Measurements from ENCODE around the gene FEN1. TPM values are rescaled to one million over a fixed set of nuclear protein-coding genes. Genes with fewer than 3 reads are reported as not detected.
A peak's percentile ranks its signal among the peaks of the same experiment; 100 is the strongest.

Gene FEN1
- total and polyA plus RNA-seq, 2 of the 13 experiments (the other 11 are each of a cell fraction or from before 2014, with no cell fraction given), result 12.4 to 102 TPM

- no peak for TF ChIP-seq FUBP1 (CRISPR knock-in tag; IDR thresholded peaks at IDR 0.05; ENCODE audit: borderline replicate concordance)
- TF ChIP-seq RARA (CRISPR knock-in tag; IDR thresholded peaks at IDR 0.05), result no peak; the same call in 1 of the 2 replicates
- no peak for TF ChIP-seq ZNF484 (CRISPR knock-in tag; IDR thresholded peaks at IDR 0.05; ENCODE audit: borderline replicate concordance, low read depth)
- no peak for TF ChIP-seq ZNF468 (CRISPR knock-in tag; IDR thresholded peaks at IDR 0.05)
- no peak for TF ChIP-seq YEATS2 (CRISPR knock-in tag; IDR thresholded peaks at IDR 0.05; ENCODE audit: borderline replicate concordance)
- no peak for TF ChIP-seq HNRNPH1 (optimal IDR thresholded peaks at IDR 0.05; ENCODE audit: low read depth, low read length)
- no peak for TF ChIP-seq ZBTB14 (CRISPR knock-in tag; IDR thresholded peaks at IDR 0.05)
- no peak for TF ChIP-seq FLYWCH1 (CRISPR knock-in tag; IDR thresholded peaks at IDR 0.05)
- no peak for TF ChIP-seq ZNF788 (CRISPR knock-in tag; IDR thresholded peaks at IDR 0.05; ENCODE audit: borderline replicate concordance)
- TF ChIP-seq ZNF570 (CRISPR knock-in tag; IDR thresholded peaks at IDR 0.05; ENCODE audit: borderline replicate concordance), result no peak; the same call in 1 of the 2 replicates
- no peak for TF ChIP-seq ZNF530 (CRISPR knock-in tag; IDR thresholded peaks at IDR 0.05; ENCODE audit: low read depth)
- 0 out of 2 replicates have a peak, but pooled peaks have one; percentile 60 for TF ChIP-seq ZNF138 (CRISPR knock-in tag; IDR thresholded peaks at IDR 0.05; ENCODE audit: low read depth)
- no peak for TF ChIP-seq MAFG (CRISPR knock-in tag; IDR thresholded peaks at IDR 0.05)
- no peak for TF ChIP-seq ZNF24 (IDR thresholded peaks at IDR 0.05)
- no peak for TF ChIP-seq NFYC (CRISPR knock-in tag; IDR thresholded peaks at IDR 0.05)
- TF ChIP-seq CCDC6 (CRISPR knock-in tag; IDR thresholded peaks at IDR 0.05), result no peak; the same call in 1 of the 2 replicates
- no peak for TF ChIP-seq GABPA (IDR thresholded peaks at IDR 0.05; ENCODE audit: low read depth, low read length)
- TF ChIP-seq GABPA (CRISPR knock-in tag; IDR thresholded peaks at IDR 0.05; ENCODE audit: low read depth), result no peak
- TF ChIP-seq BCL6 (CRISPR knock-in tag; IDR thresholded peaks at IDR 0.05), result no peak
- no peak for TF ChIP-seq ZNF615 (CRISPR knock-in tag; IDR thresholded peaks at IDR 0.05; ENCODE audit: borderline replicate concordance)
- TF ChIP-seq FOSL1 (CRISPR knock-in tag; IDR thresholded peaks at IDR 0.05; ENCODE audit: borderline replicate concordance), result no peak
- no peak for TF ChIP-seq BRF2 (CRISPR knock-in tag; IDR thresholded peaks at IDR 0.05)
- peak; percentile 28; the same call in 1 of the 2 replicates for TF ChIP-seq ZNF234 (CRISPR knock-in tag; conservative IDR thresholded peaks at IDR 0.05)
- TF ChIP-seq MNT (IDR thresholded peaks at IDR 0.05), result no peak
- no peak for TF ChIP-seq MEIS1 (CRISPR knock-in tag; IDR thresholded peaks at IDR 0.05; ENCODE audit: borderline replicate concordance)
Measured at GRCh38 chr11:61815790-61816735, 23.4 kb downstream of the FEN1 start (continued).
